GM23338 (cell line): ENCODE measurements around the gene PRDM5. TPM values are rescaled to one million over a fixed set of nuclear protein-coding genes. Genes with fewer than 3 reads are reported as not detected.
A peak's percentile ranks its signal among the peaks of the same experiment; 100 is the strongest.

Experiments
- ATAC-seq: fragments of 200-7000 bp; cut with Tn5 transposase; 3 replicates; pipeline ENCODE4 v1.9.1; 2020
- DNase-seq: peaks from one replicate; pipeline ENCODE4 v3.0.0-alpha.2; 2015; ENCODE audit warnings: low spot score
- H2AFZ ChIP-seq: fragments of 200-600 bp; sonication (generic); 2 replicates; pipeline ENCODE4 v1.8.0; 2016; ENCODE audit warnings: antibody characterized with exemption, mild to moderate bottlenecking, moderate library complexity
- H3F3A ChIP-seq: fragments of 200-600 bp; sonication (generic); replicated peaks from 2 replicates; pipeline ENCODE4 v1.8.0; 2017; ENCODE audit warnings: antibody characterized with exemption, mixed run types, low read depth
- H3K27ac ChIP-seq: fragments of 200-600 bp; sonication (generic); 2 replicates; pipeline ENCODE4 v1.6.1; 2016; ENCODE audit warnings: low read depth
- H3K27me3 ChIP-seq: fragments of 200-600 bp; sonication (generic); 2 replicates; pipeline ENCODE4 v1.8.0; 2016; ENCODE audit warnings: mild to moderate bottlenecking, mixed run types, moderate library complexity; ENCODE audit not compliant: insufficient read depth
- H3K36me3 ChIP-seq: fragments of 200-600 bp; sonication (generic); 2 replicates; pipeline ENCODE4 v1.8.0; 2016; ENCODE audit warnings: mild to moderate bottlenecking; ENCODE audit not compliant: insufficient read depth
- H3K4me1 ChIP-seq: fragments of 200-600 bp; sonication (generic); 2 replicates; pipeline ENCODE4 v1.8.0; 2016; ENCODE audit warnings: mild to moderate bottlenecking, moderate library complexity; ENCODE audit not compliant: insufficient read depth
- H3K4me2 ChIP-seq: fragments of 200-600 bp; sonication (generic); 2 replicates; pipeline ENCODE4 v1.7.1; 2017; ENCODE audit warnings: mixed run types
- H3K4me3 ChIP-seq: fragments of 200-600 bp; sonication (generic); 2 replicates; pipeline ENCODE4 v1.6.1; 2016; ENCODE audit warnings: mixed run types
- H3K79me2 ChIP-seq: fragments of 200-600 bp; sonication (generic); replicated peaks from 2 replicates; pipeline ENCODE4 v1.8.0; 2017; ENCODE audit warnings: mild to moderate bottlenecking; ENCODE audit not compliant: insufficient read depth
- H3K9me2 ChIP-seq: fragments of 200-600 bp; sonication (generic); 2 replicates; pipeline ENCODE4 v1.8.0; 2017; ENCODE audit not compliant: insufficient read depth
- H4K20me1 ChIP-seq: fragments of 200-600 bp; sonication (generic); replicated peaks from 2 replicates; pipeline ENCODE4 v1.8.0; 2017; ENCODE audit warnings: mild to moderate bottlenecking; ENCODE audit not compliant: insufficient read depth
- H3K27ac Mint-ChIP-seq: 2 replicates; pipeline ENCODE4 v1.8.0; 2020; ENCODE audit warnings: inconsistent platforms, mild to moderate bottlenecking, moderate library complexity, mixed read lengths
- H3K27me3 Mint-ChIP-seq: 3 replicates; pipeline ENCODE4 v1.8.0; 2022; ENCODE audit warnings: low read depth, mild to moderate bottlenecking, moderate library complexity, mixed read lengths, inconsistent platforms; ENCODE audit not compliant: insufficient read depth, poor library complexity
- H3K36me3 Mint-ChIP-seq: 3 replicates; pipeline ENCODE4 v1.8.0; 2021; ENCODE audit warnings: low read depth, mild to moderate bottlenecking, inconsistent platforms, moderate library complexity, mixed read lengths
- H3K4me1 Mint-ChIP-seq: 3 replicates; pipeline ENCODE4 v1.8.0; 2020; ENCODE audit warnings: mild to moderate bottlenecking, inconsistent platforms, mixed read lengths
- H3K4me3 Mint-ChIP-seq: 3 replicates; pipeline ENCODE4 v1.8.0; 2021; ENCODE audit warnings: moderate library complexity, mild to moderate bottlenecking, inconsistent platforms, mixed read lengths
- H3K9me3 Mint-ChIP-seq: 3 replicates; pipeline ENCODE4 v1.8.0; 2020; ENCODE audit warnings: moderate library complexity, mild to moderate bottlenecking, inconsistent platforms, mixed read lengths
- CREB1 ChIP-seq: fragments of 250-450 bp; sonication (Bioruptor Pico); IDR thresholded peaks from 2 replicates; pipeline ENCODE4 v1.5.0; 2020; ENCODE audit warnings: low read depth, mild to moderate bottlenecking, moderate library complexity
- EZH2 ChIP-seq: fragments of 200-600 bp; sonication (generic); IDR thresholded peaks from one replicate; pipeline ENCODE4 v1.8.0; 2017; ENCODE audit warnings: antibody characterized with exemption, mild to moderate bottlenecking, low read depth; ENCODE audit not compliant: unreplicated experiment
- EZH2phosphoT487 ChIP-seq: fragments of 200-600 bp; sonication (generic); IDR thresholded peaks from one replicate; pipeline ENCODE4 v1.8.1; 2018; ENCODE audit warnings: antibody characterized with exemption; ENCODE audit not compliant: unreplicated experiment
- NANOG ChIP-seq: IDR thresholded peaks from 2 replicates; pipeline ENCODE4 v1.6.1; 2016; ENCODE audit warnings: antibody characterized with exemption, borderline replicate concordance
- STAT1 ChIP-seq: IDR thresholded peaks from one replicate; pipeline ENCODE4 v1.6.1; 2016; ENCODE audit warnings: antibody characterized with exemption; ENCODE audit not compliant: unreplicated experiment
- ZNF114 ChIP-seq: fragments of 250-450 bp; sonication (Bioruptor Pico); IDR thresholded peaks from 2 replicates; pipeline ENCODE4 v1.5.0; 2020; ENCODE audit warnings: mild to moderate bottlenecking, moderate library complexity
- polyA plus RNA-seq: library from polyadenylated mRNA; unstranded; fragments of >200 nt; fragmentation: Nextera tagmentation; extraction: Ambion mirVana; gene quantifications from 2 replicates; pipeline ENCODE4 v1.2.1, GENCODE V29; 2016
- total RNA-seq: library from RNA; depleted of rRNA; stranded (reverse); fragments of >200 nt; shearing (Covaris generic); gene quantifications from 2 replicates; pipeline ENCODE4 v1.2.3, GENCODE V29; 2014
- TF ChIP-seq, protein P1 (sequence below): IDR thresholded peaks from 2 replicates; pipeline ENCODE4 v1.6.1; 2016; ENCODE audit warnings: antibody characterized with exemption
- TF ChIP-seq, protein P2 (sequence below), 2 experiments: fragments of 200-600 bp in 1 of 2; sonication (generic) in 1 of 2; conservative IDR thresholded peaks; 2 replicates each; pipeline versions ENCODE4 v1.5.1 to v1.6.1; 2016 to 2017; ENCODE audit warnings: antibody characterized with exemption in 2 of 2, low read depth in 2 of 2, mild to moderate bottlenecking in 2 of 2, moderate library complexity in 1 of 2

The PRDM5 gene
- total and polyA plus RNA-seq, 2 experiments from 2014 or later = 11.2 to 40.4 TPM

DNA sequence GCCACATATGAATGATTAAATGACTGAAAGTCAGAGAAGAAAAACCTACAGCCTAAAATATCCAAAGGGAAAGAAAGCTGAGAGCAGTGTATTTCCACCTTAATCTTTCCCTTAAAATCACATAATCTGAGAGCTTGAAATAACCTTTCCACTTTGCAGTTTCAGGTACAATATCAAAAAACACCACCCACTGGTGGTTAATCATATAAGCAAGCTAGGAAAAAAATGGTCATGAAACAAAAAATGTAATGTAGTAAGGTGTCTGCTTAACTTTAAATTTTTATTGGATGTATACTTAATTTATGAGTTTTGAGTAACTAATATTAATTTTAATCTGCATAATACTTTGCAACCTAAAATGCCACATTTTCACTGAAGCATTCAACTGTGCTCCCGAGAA, 3.2 kb downstream of the PRDM5 start:
- no peaks in the 10 kb centered on the region for H3K9me3 Mint-ChIP-seq
- H3K36me3 ChIP-seq = no peaks in the 10 kb centered on the region
- H3K27ac ChIP-seq = 0 out of 2 replicates have a peak overlapping the region, but pooled peaks have one; percentile 62
- no peak overlapping the region for H2AFZ ChIP-seq
- peaks cover 66% of the 10 kb centered on the region for H3K79me2 ChIP-seq
- no peak for DNase-seq
- peak overlapping the region; percentile 82; the same call in 1 of the 2 replicates for H3K27ac Mint-ChIP-seq
- H3K4me3 Mint-ChIP-seq = peak overlapping the region; percentile 9; the same call in 1 of the 3 replicates
- peaks cover 35% of the 10 kb centered on the region for H3K4me1 ChIP-seq
- H3K9me2 ChIP-seq = no peaks in the 10 kb centered on the region
- H3K4me2 ChIP-seq = no peak overlapping the region
- no peaks in the 10 kb centered on the region for H3K27me3 ChIP-seq
- H4K20me1 ChIP-seq = no peaks in the 10 kb centered on the region; the same call in 1 of the 2 replicates
- ATAC-seq = no peak
- TF ChIP-seq EZH2phosphoT487 = no peak
- no peak for TF ChIP-seq CREB1 (CRISPR knock-in tag)
- no peak for TF ChIP-seq NANOG
- TF ChIP-seq ZNF114 (CRISPR knock-in tag) = no peak
- TF ChIP-seq, protein P1, sequence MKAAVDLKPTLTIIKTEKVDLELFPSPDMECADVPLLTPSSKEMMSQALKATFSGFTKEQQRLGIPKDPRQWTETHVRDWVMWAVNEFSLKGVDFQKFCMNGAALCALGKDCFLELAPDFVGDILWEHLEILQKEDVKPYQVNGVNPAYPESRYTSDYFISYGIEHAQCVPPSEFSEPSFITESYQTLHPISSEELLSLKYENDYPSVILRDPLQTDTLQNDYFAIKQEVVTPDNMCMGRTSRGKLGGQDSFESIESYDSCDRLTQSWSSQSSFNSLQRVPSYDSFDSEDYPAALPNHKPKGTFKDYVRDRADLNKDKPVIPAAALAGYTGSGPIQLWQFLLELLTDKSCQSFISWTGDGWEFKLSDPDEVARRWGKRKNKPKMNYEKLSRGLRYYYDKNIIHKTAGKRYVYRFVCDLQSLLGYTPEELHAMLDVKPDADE = no peak
- no peak for TF ChIP-seq EZH2
- TF ChIP-seq STAT1 = no peak
- TF ChIP-seq, protein P2, sequence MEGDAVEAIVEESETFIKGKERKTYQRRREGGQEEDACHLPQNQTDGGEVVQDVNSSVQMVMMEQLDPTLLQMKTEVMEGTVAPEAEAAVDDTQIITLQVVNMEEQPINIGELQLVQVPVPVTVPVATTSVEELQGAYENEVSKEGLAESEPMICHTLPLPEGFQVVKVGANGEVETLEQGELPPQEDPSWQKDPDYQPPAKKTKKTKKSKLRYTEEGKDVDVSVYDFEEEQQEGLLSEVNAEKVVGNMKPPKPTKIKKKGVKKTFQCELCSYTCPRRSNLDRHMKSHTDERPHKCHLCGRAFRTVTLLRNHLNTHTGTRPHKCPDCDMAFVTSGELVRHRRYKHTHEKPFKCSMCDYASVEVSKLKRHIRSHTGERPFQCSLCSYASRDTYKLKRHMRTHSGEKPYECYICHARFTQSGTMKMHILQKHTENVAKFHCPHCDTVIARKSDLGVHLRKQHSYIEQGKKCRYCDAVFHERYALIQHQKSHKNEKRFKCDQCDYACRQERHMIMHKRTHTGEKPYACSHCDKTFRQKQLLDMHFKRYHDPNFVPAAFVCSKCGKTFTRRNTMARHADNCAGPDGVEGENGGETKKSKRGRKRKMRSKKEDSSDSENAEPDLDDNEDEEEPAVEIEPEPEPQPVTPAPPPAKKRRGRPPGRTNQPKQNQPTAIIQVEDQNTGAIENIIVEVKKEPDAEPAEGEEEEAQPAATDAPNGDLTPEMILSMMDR (conservative IDR thresholded peaks at IDR 0.05; ENCODE audit: low read depth in 2 of 2) = peak in 1 of 2 experiments; percentile 35; a peak in 1 of 4 replicates
- H3K36me3 Mint-ChIP-seq = peaks cover 8% of the 10 kb centered on the region; the same call in 1 of the 3 replicates
- H3K4me3 ChIP-seq = no peak overlapping the region
- peaks cover 7% of the 10 kb centered on the region for H3K27me3 Mint-ChIP-seq
- H3F3A ChIP-seq = no peaks in the 10 kb centered on the region
- peaks cover 57% of the 10 kb centered on the region for H3K4me1 Mint-ChIP-seq

DNA sequence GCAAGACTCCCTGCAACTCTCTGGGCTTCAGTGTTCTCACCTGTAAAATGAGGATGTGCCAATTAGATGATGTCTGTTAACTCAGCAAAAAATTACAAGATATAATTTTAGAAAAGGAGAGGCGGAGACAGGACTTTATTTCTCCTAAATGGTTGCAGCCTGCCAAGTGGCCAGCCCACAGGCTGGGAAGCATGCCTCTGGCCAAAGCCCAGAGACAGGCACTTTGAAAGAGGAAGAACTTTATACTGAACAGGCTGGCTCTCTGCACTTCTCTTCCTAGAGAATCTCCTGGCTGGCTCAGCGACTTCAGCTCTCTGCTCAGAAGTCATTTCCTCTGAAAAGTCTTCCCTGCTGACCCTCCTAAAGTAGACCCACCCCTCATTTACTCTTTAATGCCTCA, 3.7 kb downstream of the PRDM5 start:
- Histone ChIP-seq H3K27ac (0 out of 2 replicates have a peak overlapping the region, but pooled peaks have one; percentile 62), H3K4me2 (no peak overlapping the region; the same call in 1 of the 2 replicates), H4K20me1 (no peaks in the 10 kb centered on the region; the same call in 1 of the 2 replicates), H3K9me2 (no peaks in the 10 kb centered on the region), H3K79me2 (peaks cover 72% of the 10 kb centered on the region), H3F3A (no peaks in the 10 kb centered on the region), H3K27me3 (no peaks in the 10 kb centered on the region), H2AFZ (no peak overlapping the region), H3K4me1 (peaks cover 31% of the 10 kb centered on the region), H3K36me3 (no peaks in the 10 kb centered on the region), H3K4me3 (no peak overlapping the region)
- Mint-ChIP-seq H3K4me3 (peak overlapping the region; percentile 9; the same call in 1 of the 3 replicates), H3K27ac (peak overlapping the region; percentile 82), H3K27me3 (peaks cover 7% of the 10 kb centered on the region), H3K36me3 (peaks cover 8% of the 10 kb centered on the region; the same call in 1 of the 3 replicates), H3K9me3 (no peaks in the 10 kb centered on the region), H3K4me1 (peaks cover 51% of the 10 kb centered on the region)
- ATAC-seq (no peak), DNase-seq (peak; percentile 20)
- TF ChIP-seq, protein P1 = no peak
- no peak for TF ChIP-seq NANOG
- TF ChIP-seq, protein P2 (conservative IDR thresholded peaks at IDR 0.05; ENCODE audit: low read depth in 2 of 2) = no peak
